Ascending aorta (tissue), 2 donors: ENCODE data around the gene TPSAB1. TPM values are rescaled to one million over a fixed set of nuclear protein-coding genes. Genes with fewer than 3 reads are reported as not detected.
"Not testable (repeated sequence)": the region's sequence is repeated elsewhere in the genome, so short reads cannot be mapped to it uniquely, and the experiment has no call there.

Experiments used
- DNase-seq, 2 donors: peaks; one replicate each; pipeline ENCODE4 v3.0.0-alpha.2; 2019; ENCODE audit warnings: low spot score in 2 of 2
- H3K27ac ChIP-seq, 2 donors: fragments of 200-600 bp; sonication (generic); one replicate each; pipeline ENCODE4 v1.5.1; 2016 to 2017; ENCODE audit warnings: mild to moderate bottlenecking in 1 of 2
- H3K27me3 ChIP-seq: fragments of 200-600 bp; sonication (generic); one replicate; pipeline ENCODE4 v1.5.1; 2017
- H3K36me3 ChIP-seq, 2 donors: fragments of 200-600 bp; sonication (generic); one replicate each; pipeline ENCODE4 v1.5.1; 2016
- H3K4me1 ChIP-seq, 2 donors: fragments of 200-600 bp; sonication (generic); one replicate each; pipeline ENCODE4 v1.5.1; 2016 to 2017; ENCODE audit warnings: mild to moderate bottlenecking in 1 of 2
- H3K4me3 ChIP-seq, 2 donors: fragments of 200-600 bp; sonication (generic); one replicate each; pipeline ENCODE4 v1.5.1; 2016 to 2017; ENCODE audit warnings: mild to moderate bottlenecking in 1 of 2
- H3K9me3 ChIP-seq, 2 donors: fragments of 200-600 bp; sonication (generic); one replicate each; pipeline ENCODE4 v1.5.1; 2016
- CTCF ChIP-seq, 3 experiments: fragments of 200-600 bp in 2 of 3; fragments of 450-650 bp in 1 of 3; sonication (generic) in 2 of 3; IDR thresholded peaks; one replicate each; pipeline ENCODE4 v1.5.1; 2016 to 2019; ENCODE audit warnings: antibody characterized with exemption in 3 of 3, mild to moderate bottlenecking in 1 of 3, moderate library complexity in 1 of 3
- intact Hi-C: fragments of 100-400 bp; cut with DNase I; formaldehyde crosslinking; loops from one replicate; pipeline ENCODE4 v1.15.1; 2023
- total RNA-seq: library from RNA; depleted of rRNA; stranded (reverse); fragments of >200 nt; gene quantifications from one replicate; pipeline ENCODE4 v1.1.0, GENCODE V29; 2016

The TPSAB1 gene
- total RNA-seq = 6.7 TPM

GRCh38 chr16:1240436-1240835 is at the start of gene TPSAB1:
Gene TPSAB1 (plus strand): TSS chr16:1240705. CDS start chr16:1240939, 234 bp downstream.
- H3K9me3 ChIP-seq, DNase-seq, H3K4me1 ChIP-seq, H3K4me3 ChIP-seq, H3K27me3 ChIP-seq, intact Hi-C loops, H3K36me3 ChIP-seq, H3K27ac ChIP-seq: not testable (repeated sequence)

- intact Hi-C loops, DNase-seq, H3K27ac ChIP-seq, H3K36me3 ChIP-seq, H3K4me3 ChIP-seq, H3K27me3 ChIP-seq, H3K9me3 ChIP-seq, H3K4me1 ChIP-seq: not testable (repeated sequence)
These were observed 49.7 kb upstream of the TPSAB1 start for GRCh38 chr16:1190789-1191188.

GRCh38 chr16:1192384-1193073 is 48.0 kb upstream of the TPSAB1 start:
- no peaks in the 10 kb centered on the region for H3K36me3 ChIP-seq
- intact Hi-C loops = no loop called here
- no peaks in the 10 kb centered on the region for H3K4me1 ChIP-seq
- H3K9me3 ChIP-seq = no peaks in the 10 kb centered on the region
- H3K27me3 ChIP-seq = no peaks in the 10 kb centered on the region
- DNase-seq = no peak
- TF ChIP-seq CTCF (IDR thresholded peaks at IDR 0.05) = no peak
- no peak overlapping the region for H3K27ac ChIP-seq
- no peak overlapping the region for H3K4me3 ChIP-seq

GRCh38 chr16:1193143-1193824 is 47.2 kb upstream of the TPSAB1 start:
- Histone ChIP-seq H3K4me3 (no peak overlapping the region), H3K9me3 (no peaks in the 10 kb centered on the region), H3K36me3 (no peaks in the 10 kb centered on the region), H3K27ac (no peak overlapping the region), H3K27me3 (no peaks in the 10 kb centered on the region), H3K4me1 (no peaks in the 10 kb centered on the region)
- intact Hi-C loops = no loop called here
- no peak for TF ChIP-seq CTCF (IDR thresholded peaks at IDR 0.05)
- DNase-seq = no peak

- DNase-seq = no peak
- no peak overlapping the region for H3K4me3 ChIP-seq
- no peaks in the 10 kb centered on the region for H3K4me1 ChIP-seq
- no peak overlapping the region for H3K27ac ChIP-seq
- H3K9me3 ChIP-seq = no peaks in the 10 kb centered on the region
- no peaks in the 10 kb centered on the region for H3K27me3 ChIP-seq
- H3K36me3 ChIP-seq = no peaks in the 10 kb centered on the region
- no peak for TF ChIP-seq CTCF (IDR thresholded peaks at IDR 0.05)
- intact Hi-C loops = loop anchor here (1.0 to 2.0 kb wide), 2 partner anchors 88 to 139 kb away; no protein-coding TSS in a partner anchor
These were observed 46.5 kb upstream of the TPSAB1 start for GRCh38 chr16:1193825-1194581.

- Histone ChIP-seq H3K27ac (no peak overlapping the region), H3K36me3 (no peaks in the 10 kb centered on the region), H3K4me3 (no peak overlapping the region), H3K4me1 (no peaks in the 10 kb centered on the region), H3K27me3 (no peaks in the 10 kb centered on the region), H3K9me3 (no peaks in the 10 kb centered on the region)
- peak; percentile 91 to 97 (median 93) for TF ChIP-seq CTCF (IDR thresholded peaks at IDR 0.05)
- intact Hi-C loops = loop anchor here (1.0 to 2.0 kb wide), 2 partner anchors 89 to 140 kb away; no protein-coding TSS in a partner anchor
- DNase-seq = no peak
These were observed 45.7 kb upstream of the TPSAB1 start for GRCh38 chr16:1194665-1195392.
